A673 (cell line): Measurements from ENCODE around the gene ARPC2. TPM values are rescaled to one million over a fixed set of nuclear protein-coding genes. Genes with fewer than 3 reads are reported as not detected.

Experiments used
- BruUV-seq: library from RNA; stranded (reverse); fragments of 400-500 nt; replicated peaks from 2 replicates; lab custom pipeline; 2021; lab: Mats Ljungman, UMichigan
- CTCF ChIA-PET: fragments of 300-600 bp; sonication (Branson Sonifier 250); formaldehyde crosslinking; loops from one replicate; lab custom pipeline; 2022; ENCODE audit warnings: antibody characterized with exemption; lab: Charles Lee
- POLR2A ChIA-PET: fragments of 300-600 bp; sonication (Branson Sonifier 250); formaldehyde crosslinking; loops from one replicate; lab custom pipeline; 2022; ENCODE audit warnings: antibody characterized with exemption; ENCODE audit not compliant: low non-redundant PET; lab: Charles Lee
- DNase-seq: peaks from one replicate; pipeline ENCODE4 v3.0.0-alpha.2; 2015; ENCODE audit warnings: low spot score
- H3K27ac ChIP-seq: fragments of 200-600 bp; sonication (generic); 2 replicates; pipeline ENCODE4 v1.5.1; 2016; ENCODE audit warnings: mixed run types, low read depth, mild to moderate bottlenecking, mixed read lengths, antibody characterized with exemption, low read length; ENCODE audit not compliant: poor library complexity, severe bottlenecking
- H3K27me3 ChIP-seq: fragments of 200-600 bp; sonication (generic); replicated peaks from 2 replicates; pipeline ENCODE4 v1.6.1; 2017; ENCODE audit warnings: mixed run types, low read depth, mild to moderate bottlenecking, mixed read lengths, antibody characterized with exemption, low read length; ENCODE audit not compliant: insufficient read depth, poor library complexity
- H3K36me3 ChIP-seq: fragments of 200-600 bp; sonication (generic); 2 replicates; pipeline ENCODE4 v1.6.1; 2016; ENCODE audit warnings: mixed run types, mild to moderate bottlenecking, mixed read lengths, antibody characterized with exemption, low read length; ENCODE audit not compliant: insufficient read depth, poor library complexity, severe bottlenecking
- H3K4me1 ChIP-seq: fragments of 200-600 bp; sonication (generic); 2 replicates; pipeline ENCODE4 v1.6.1; 2017; ENCODE audit warnings: mixed run types, mild to moderate bottlenecking, mixed read lengths, antibody characterized with exemption, low read length; ENCODE audit not compliant: insufficient read depth, poor library complexity, severe bottlenecking
- H3K4me3 ChIP-seq: fragments of 200-600 bp; sonication (generic); 2 replicates; pipeline ENCODE4 v1.5.1; 2016; ENCODE audit warnings: low read depth, mixed run types, mild to moderate bottlenecking, mixed read lengths, low read length; ENCODE audit not compliant: poor library complexity, severe bottlenecking
- H3K9me3 ChIP-seq: fragments of 200-600 bp; sonication (generic); 2 replicates; pipeline ENCODE4 v1.6.1; 2016; ENCODE audit warnings: mixed run types, low read depth, mild to moderate bottlenecking, mixed read lengths, antibody characterized with exemption, low read length; ENCODE audit not compliant: poor library complexity, severe bottlenecking
- EZH2 ChIP-seq: fragments of 200-600 bp; sonication (generic); IDR thresholded peaks from 2 replicates; pipeline ENCODE4 v1.6.1; 2017; ENCODE audit warnings: borderline replicate concordance, low read depth, mild to moderate bottlenecking, mixed read lengths, antibody characterized with exemption, low read length; ENCODE audit not compliant: poor library complexity, severe bottlenecking
- intact Hi-C: fragments of 100-400 bp; cut with micrococcal nuclease; formaldehyde crosslinking; loops from one replicate; pipeline ENCODE4 v1.10.0; 2022; ENCODE audit not compliant: unreplicated experiment
- total RNA-seq: library from RNA; stranded (reverse); gene quantifications from 2 replicates; pipeline ENCODE4 v1.2.3, GENCODE V29; 2021
- TF ChIP-seq, protein P1 (sequence below): fragments of 300-800, 200-600 bp; sonication (generic); conservative IDR thresholded peaks from 2 replicates; pipeline ENCODE4 v1.5.1; 2017; ENCODE audit warnings: low read depth, mild to moderate bottlenecking, antibody characterized with exemption, low read length, moderate library complexity, mixed read lengths

Gene ARPC2
- total RNA-seq, 1 experiment from 2014 or later = 291 TPM

DNA sequence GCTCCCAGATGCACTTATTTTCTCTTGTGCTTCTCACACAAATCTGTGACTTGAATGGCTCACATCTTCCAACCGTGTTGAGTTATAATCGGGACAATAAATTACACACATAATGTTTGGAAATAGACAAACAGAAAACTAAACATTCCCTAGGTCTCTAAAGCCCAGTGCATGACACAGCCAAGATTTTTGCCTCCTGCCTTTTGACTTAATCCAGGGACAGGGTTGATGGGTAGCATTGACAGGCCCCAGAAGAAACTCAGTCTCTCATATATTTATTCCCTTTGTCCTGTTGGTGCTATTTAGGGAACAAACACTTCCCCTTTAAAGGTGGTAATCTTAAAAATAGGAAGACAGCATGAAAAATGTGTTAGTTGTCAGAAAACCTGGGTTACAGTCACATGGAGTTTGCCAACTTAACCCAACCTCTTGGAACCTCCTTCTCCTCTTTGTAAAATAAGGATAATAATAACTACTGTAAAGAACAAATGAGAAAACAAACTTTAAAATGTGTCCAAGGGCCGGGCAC, 24.0 kb upstream of the ARPC2 start:
- H3K9me3 ChIP-seq = no peaks in the 10 kb centered on the region
- ChIA-PET POLR2A (no interaction called here), CTCF (no interaction called here)
- H3K4me3 ChIP-seq = no peak overlapping the region
- BruUV-seq = no TSS peak
- no peaks in the 10 kb centered on the region for H3K27me3 ChIP-seq
- no peak for DNase-seq
- no peak overlapping the region for H3K27ac ChIP-seq
- intact Hi-C loops = no loop called here
- TF ChIP-seq, protein P1, sequence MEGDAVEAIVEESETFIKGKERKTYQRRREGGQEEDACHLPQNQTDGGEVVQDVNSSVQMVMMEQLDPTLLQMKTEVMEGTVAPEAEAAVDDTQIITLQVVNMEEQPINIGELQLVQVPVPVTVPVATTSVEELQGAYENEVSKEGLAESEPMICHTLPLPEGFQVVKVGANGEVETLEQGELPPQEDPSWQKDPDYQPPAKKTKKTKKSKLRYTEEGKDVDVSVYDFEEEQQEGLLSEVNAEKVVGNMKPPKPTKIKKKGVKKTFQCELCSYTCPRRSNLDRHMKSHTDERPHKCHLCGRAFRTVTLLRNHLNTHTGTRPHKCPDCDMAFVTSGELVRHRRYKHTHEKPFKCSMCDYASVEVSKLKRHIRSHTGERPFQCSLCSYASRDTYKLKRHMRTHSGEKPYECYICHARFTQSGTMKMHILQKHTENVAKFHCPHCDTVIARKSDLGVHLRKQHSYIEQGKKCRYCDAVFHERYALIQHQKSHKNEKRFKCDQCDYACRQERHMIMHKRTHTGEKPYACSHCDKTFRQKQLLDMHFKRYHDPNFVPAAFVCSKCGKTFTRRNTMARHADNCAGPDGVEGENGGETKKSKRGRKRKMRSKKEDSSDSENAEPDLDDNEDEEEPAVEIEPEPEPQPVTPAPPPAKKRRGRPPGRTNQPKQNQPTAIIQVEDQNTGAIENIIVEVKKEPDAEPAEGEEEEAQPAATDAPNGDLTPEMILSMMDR = no peak
- TF ChIP-seq EZH2 = no peak
- no peaks in the 10 kb centered on the region for H3K4me1 ChIP-seq
- no peaks in the 10 kb centered on the region for H3K36me3 ChIP-seq

DNA sequence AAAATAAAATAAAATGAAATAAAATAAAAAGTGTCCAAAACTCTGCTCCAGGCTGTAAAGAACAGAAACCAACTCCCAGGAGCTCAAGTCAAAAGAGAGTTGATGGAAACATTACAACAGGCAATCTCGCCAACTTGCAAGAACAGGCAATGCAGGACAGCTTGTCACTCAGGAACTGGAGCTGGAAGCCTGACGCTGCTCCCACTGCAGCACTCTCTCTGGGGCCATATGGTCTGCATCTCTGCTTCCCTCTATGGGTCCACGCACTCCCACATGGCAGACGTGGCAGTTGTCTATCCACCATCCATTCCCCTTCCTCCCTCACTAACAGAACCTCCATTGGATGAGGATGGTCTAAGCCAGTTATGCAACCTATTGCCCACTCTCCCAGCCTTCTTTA, 23.3 kb upstream of the ARPC2 start:
- Histone ChIP-seq H3K27ac (no peak overlapping the region), H3K4me1 (no peaks in the 10 kb centered on the region), H3K27me3 (no peaks in the 10 kb centered on the region), H3K9me3 (no peaks in the 10 kb centered on the region), H3K4me3 (no peak overlapping the region), H3K36me3 (no peaks in the 10 kb centered on the region)
- no peak for DNase-seq
- TF ChIP-seq, protein P1 = no peak
- TF ChIP-seq EZH2 = no peak
- CTCF ChIA-PET = no interaction called here
- intact Hi-C loops = no loop called here
- BruUV-seq = no TSS peak
- POLR2A ChIA-PET = no interaction called here

DNA sequence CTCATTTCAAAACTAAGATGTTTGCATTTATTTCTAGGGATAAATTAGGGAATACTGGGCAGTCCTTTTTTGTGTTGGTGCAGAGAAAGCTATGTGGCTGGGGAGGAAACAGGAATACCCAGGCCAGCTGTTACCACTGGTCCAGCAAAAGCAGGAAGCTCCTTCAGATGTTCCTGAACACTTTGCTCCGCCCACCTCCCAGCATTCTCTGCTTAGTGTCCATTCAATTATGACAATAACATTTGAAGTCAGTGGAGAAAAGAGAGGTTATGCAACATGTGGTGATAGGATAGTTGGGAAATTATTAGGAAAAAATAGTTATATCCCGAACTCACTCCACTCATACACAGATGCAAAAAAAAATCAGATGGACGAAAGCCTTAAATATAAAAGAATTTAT, 22.1 kb upstream of the ARPC2 start:
- intact Hi-C loops = no loop called here
- DNase-seq = no peak
- CTCF ChIA-PET = no interaction called here
- POLR2A ChIA-PET = no interaction called here
- H3K9me3 ChIP-seq = no peaks in the 10 kb centered on the region
- no peak overlapping the region for H3K27ac ChIP-seq
- H3K4me3 ChIP-seq = no peak overlapping the region
- H3K36me3 ChIP-seq = no peaks in the 10 kb centered on the region
- no peak for TF ChIP-seq EZH2
- TF ChIP-seq, protein P1 = no peak
- no TSS peak for BruUV-seq
- H3K27me3 ChIP-seq = no peaks in the 10 kb centered on the region
- H3K4me1 ChIP-seq = no peaks in the 10 kb centered on the region
